GM21786 (cell line): ENCODE results near the gene ARMH3.
A peak's percentile ranks its signal among the peaks of the same experiment; 100 is the strongest.

Experiments
- ATAC-seq: cut with Tn5 transposase; IDR thresholded peaks from one replicate; pipeline ENCODE4 v1.9.1; 2021; ENCODE audit not compliant: unreplicated experiment

Gene ARMH3

GRCh38 chr10:101901340-101901739 is 154.6 kb downstream of the ARMH3 start:
- peak; percentile 40 for ATAC-seq

- no peak for ATAC-seq
Observed at GRCh38 chr10:101897633-101898032, 158.3 kb downstream of the ARMH3 start.

GRCh38 chr10:101896225-101896877 is 159.6 kb downstream of the ARMH3 start:
- no peak for ATAC-seq

- ATAC-seq: no peak
Observed at GRCh38 chr10:101895781-101896180, 160.2 kb downstream of the ARMH3 start.

- no peak for ATAC-seq
Observed at GRCh38 chr10:101894742-101895141, 161.2 kb downstream of the ARMH3 start.

GRCh38 chr10:101894266-101894665 is 161.7 kb downstream of the ARMH3 start:
- ATAC-seq: no peak

- no peak for ATAC-seq
Observed at GRCh38 chr10:101893510-101894120, 162.4 kb downstream of the ARMH3 start.

- ATAC-seq: no peak
Observed at GRCh38 chr10:101892782-101893391, 163.1 kb downstream of the ARMH3 start.

- no peak for ATAC-seq
Observed at GRCh38 chr10:101889256-101890210, 166.4 kb downstream of the ARMH3 start.

- no peak for ATAC-seq
Observed at GRCh38 chr10:101888251-101888949, 167.6 kb downstream of the ARMH3 start.

- no peak for ATAC-seq
Observed at GRCh38 chr10:101887775-101888174, 168.2 kb downstream of the ARMH3 start.

GRCh38 chr10:101886521-101887312 is 169.3 kb downstream of the ARMH3 start:
- no peak for ATAC-seq

GRCh38 chr10:101881036-101881774 is 174.8 kb downstream of the ARMH3 start:
- no peak for ATAC-seq

GRCh38 chr10:101880232-101880573 is 175.8 kb downstream of the ARMH3 start:
- ATAC-seq: no peak

GRCh38 chr10:101879456-101880231 is 176.3 kb downstream of the ARMH3 start:
- no peak for ATAC-seq

- no peak for ATAC-seq
Observed at GRCh38 chr10:101878869-101879268, 177.1 kb downstream of the ARMH3 start.

GRCh38 chr10:101875068-101875688 is 180.8 kb downstream of the ARMH3 start:
- no peak for ATAC-seq

GRCh38 chr10:101874252-101874651 is 181.7 kb downstream of the ARMH3 start:
- no peak for ATAC-seq
